ENCODE measurements around the gene EMP2.

The EMP2 gene

GRCh38 chr16:10539793-10540192 lies 40.6 kb downstream of the EMP2 start:
- no peak overlapping the region for H3K4me2 ChIP-seq (ENCODE audit: low read depth, low read length, poor library complexity, severe bottlenecking)
- no peak overlapping the region for H2AFZ ChIP-seq (ENCODE audit: low read depth, low read length, severe bottlenecking)
- no peak overlapping the region for H3K27ac ChIP-seq (ENCODE audit: low read depth, low read length)
- no peak overlapping the region for H3K4me3 ChIP-seq (ENCODE audit: insufficient read depth, low read length, poor library complexity, severe bottlenecking)
- H3K9me2 ChIP-seq (replicated peaks; ENCODE audit: insufficient read depth, low read length), result no peaks in the 10 kb centered on the region
- H3K27me3 ChIP-seq (ENCODE audit: low read length), result no peaks in the 10 kb centered on the region
- no peak for TF ChIP-seq EZH2phosphoT487 (conservative IDR thresholded peaks at IDR 0.05; ENCODE audit: low read length)
- no peak for TF ChIP-seq CTCF (IDR thresholded peaks at IDR 0.05; ENCODE audit: insufficient read depth, low read length, poor library complexity, severe bottlenecking)
- H4K20me1 ChIP-seq (ENCODE audit: low read depth, low read length), result no peaks in the 10 kb centered on the region
- H3K79me2 ChIP-seq (ENCODE audit: insufficient read depth, low read length), result no peaks in the 10 kb centered on the region
- no peaks in the 10 kb centered on the region for H3K36me3 ChIP-seq (ENCODE audit: low read length)
- no peaks in the 10 kb centered on the region for H3K9me3 ChIP-seq (ENCODE audit: insufficient read depth, low read length)
- H3K9ac ChIP-seq (ENCODE audit: low read length), result no peak overlapping the region
- no peaks in the 10 kb centered on the region for H3F3A ChIP-seq (ENCODE audit: insufficient read depth)

DNA sequence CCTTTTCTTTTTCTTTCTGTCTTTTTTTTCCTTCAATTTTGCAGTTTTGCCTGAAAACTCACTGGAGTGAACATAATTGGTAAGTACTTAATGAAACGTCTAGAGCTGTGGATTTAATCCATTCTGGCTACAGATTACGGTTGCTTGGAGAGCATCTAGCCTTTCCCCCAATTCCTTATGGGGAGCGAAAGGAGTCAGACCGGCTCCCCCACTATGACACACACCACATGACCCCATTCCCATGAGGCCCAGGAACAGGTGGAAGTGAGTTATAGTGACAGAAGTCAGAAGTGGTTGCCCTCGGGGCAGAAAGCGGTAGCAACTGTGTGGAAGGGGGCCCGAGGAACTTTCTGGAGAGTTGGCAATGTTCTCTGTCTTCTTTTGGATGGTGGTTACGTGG lies 41.2 kb downstream of the EMP2 start:
- no peak for TF ChIP-seq CTCF (IDR thresholded peaks at IDR 0.05; ENCODE audit: insufficient read depth, low read length, poor library complexity, severe bottlenecking)
- TF ChIP-seq EZH2phosphoT487 (conservative IDR thresholded peaks at IDR 0.05; ENCODE audit: low read length), result no peak
- H3K27me3 ChIP-seq (ENCODE audit: low read length), result no peaks in the 10 kb centered on the region
- H3K9ac ChIP-seq (ENCODE audit: low read length), result no peak overlapping the region
- no peak overlapping the region for H3K4me2 ChIP-seq (ENCODE audit: low read depth, low read length, poor library complexity, severe bottlenecking)
- H3K9me3 ChIP-seq (ENCODE audit: insufficient read depth, low read length), result no peaks in the 10 kb centered on the region
- no peaks in the 10 kb centered on the region for H3K79me2 ChIP-seq (ENCODE audit: insufficient read depth, low read length)
- H3K27ac ChIP-seq (ENCODE audit: low read depth, low read length), result no peak overlapping the region
- no peaks in the 10 kb centered on the region for H3F3A ChIP-seq (ENCODE audit: insufficient read depth)
- H3K36me3 ChIP-seq (ENCODE audit: low read length), result no peaks in the 10 kb centered on the region
- no peak overlapping the region for H2AFZ ChIP-seq (ENCODE audit: low read depth, low read length, severe bottlenecking)
- H3K9me2 ChIP-seq (replicated peaks; ENCODE audit: insufficient read depth, low read length), result no peaks in the 10 kb centered on the region
- no peak overlapping the region for H3K4me3 ChIP-seq (ENCODE audit: insufficient read depth, low read length, poor library complexity, severe bottlenecking)
- no peaks in the 10 kb centered on the region for H4K20me1 ChIP-seq (ENCODE audit: low read depth, low read length)

DNA sequence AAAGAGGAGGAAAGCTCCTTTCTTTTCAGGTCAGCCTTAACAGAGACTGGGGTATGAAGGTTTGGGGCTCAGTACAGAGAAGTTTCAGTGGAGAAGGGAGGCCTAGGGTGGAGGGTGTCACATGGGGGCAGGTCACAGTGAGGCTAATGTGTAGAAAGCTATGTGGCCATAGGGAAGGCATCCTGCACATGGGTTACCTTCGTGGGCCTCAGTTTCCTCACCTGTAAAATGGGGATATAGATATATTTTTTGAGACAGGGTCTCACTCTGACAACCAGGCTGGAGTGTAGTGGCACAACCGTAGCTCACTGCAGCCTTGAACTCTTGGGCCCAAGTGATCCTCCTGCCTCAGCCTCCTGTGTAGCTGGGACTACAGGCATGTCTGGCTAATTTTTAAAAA lies 41.8 kb downstream of the EMP2 start:
- Histone ChIP-seq H3K79me2 (ENCODE audit: insufficient read depth, low read length) (no peaks in the 10 kb centered on the region), H4K20me1 (ENCODE audit: low read depth, low read length) (no peaks in the 10 kb centered on the region), H3K9me3 (ENCODE audit: insufficient read depth, low read length) (no peaks in the 10 kb centered on the region), H3K4me2 (ENCODE audit: low read depth, low read length, poor library complexity, severe bottlenecking) (no peak overlapping the region), H3K9me2 (replicated peaks; ENCODE audit: insufficient read depth, low read length) (no peaks in the 10 kb centered on the region), H3K27ac (ENCODE audit: low read depth, low read length) (no peak overlapping the region), H3K36me3 (ENCODE audit: low read length) (no peaks in the 10 kb centered on the region), H3F3A (ENCODE audit: insufficient read depth) (no peaks in the 10 kb centered on the region), H3K4me3 (ENCODE audit: insufficient read depth, low read length, poor library complexity, severe bottlenecking) (no peak overlapping the region), H2AFZ (ENCODE audit: low read depth, low read length, severe bottlenecking) (no peak overlapping the region), H3K9ac (ENCODE audit: low read length) (no peak overlapping the region), H3K27me3 (ENCODE audit: low read length) (no peaks in the 10 kb centered on the region)
- no peak for TF ChIP-seq CTCF (IDR thresholded peaks at IDR 0.05; ENCODE audit: insufficient read depth, low read length, poor library complexity, severe bottlenecking)

DNA sequence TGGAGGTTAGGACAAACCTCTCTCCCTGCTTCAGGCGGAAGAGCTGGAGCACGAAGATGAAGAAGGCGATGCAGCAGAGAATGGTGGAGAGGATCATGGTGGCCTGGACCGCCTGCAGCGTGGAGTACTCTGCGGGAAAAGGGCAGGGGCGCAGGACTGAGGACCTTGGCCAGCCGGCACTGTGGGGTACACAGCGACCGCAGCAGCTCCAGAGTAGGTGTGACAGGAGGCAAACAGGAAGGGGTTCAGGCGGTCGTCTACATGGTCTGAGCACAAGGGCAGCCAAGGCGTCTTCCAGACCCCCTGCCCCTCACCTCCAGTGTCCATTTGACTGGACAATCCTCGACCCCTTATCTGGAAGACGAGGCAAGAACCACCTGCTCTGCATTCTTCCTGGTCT lies 42.5 kb downstream of the EMP2 start:
- H3K36me3 ChIP-seq (ENCODE audit: low read length), result no peaks in the 10 kb centered on the region

More for the DNA sequence above, 42.5 kb downstream of the EMP2 start:
- no peak overlapping the region for H2AFZ ChIP-seq (ENCODE audit: low read depth, low read length, severe bottlenecking)
- H3K4me3 ChIP-seq (ENCODE audit: insufficient read depth, low read length, poor library complexity, severe bottlenecking), result no peak overlapping the region
- TF ChIP-seq CTCF (IDR thresholded peaks at IDR 0.05; ENCODE audit: insufficient read depth, low read length, poor library complexity, severe bottlenecking) (no peak), EZH2phosphoT487 (conservative IDR thresholded peaks at IDR 0.05; ENCODE audit: low read length) (no peak)
- H3K27me3 ChIP-seq (ENCODE audit: low read length), result no peaks in the 10 kb centered on the region
- H4K20me1 ChIP-seq (ENCODE audit: low read depth, low read length), result no peaks in the 10 kb centered on the region
- H3F3A ChIP-seq (ENCODE audit: insufficient read depth), result no peaks in the 10 kb centered on the region
- H3K27ac ChIP-seq (ENCODE audit: low read depth, low read length), result no peak overlapping the region
- H3K4me2 ChIP-seq (ENCODE audit: low read depth, low read length, poor library complexity, severe bottlenecking), result no peak overlapping the region
- no peaks in the 10 kb centered on the region for H3K9me3 ChIP-seq (ENCODE audit: insufficient read depth, low read length)
- no peak overlapping the region for H3K9ac ChIP-seq (ENCODE audit: low read length)
- no peaks in the 10 kb centered on the region for H3K9me2 ChIP-seq (replicated peaks; ENCODE audit: insufficient read depth, low read length)
- H3K79me2 ChIP-seq (ENCODE audit: insufficient read depth, low read length), result no peaks in the 10 kb centered on the region

Data from SU-DHL-6 (cell line).